SHP77 treated with DMSO at 0.1 percent for 48 hours (cell line): ENCODE measurements around the gene EEIG1.

ENCODE experiments used
- DNase-seq: peaks from one replicate; lab custom pipeline; 2025; lab: John Stamatoyannopoulos, UW

EEIG1 gene

GRCh38 chr9:127974769-127975261 is 6.0 kb downstream of the EEIG1 start:
- DNase-seq, result no peak

GRCh38 chr9:127974001-127974768 is 6.6 kb downstream of the EEIG1 start:
- no peak for DNase-seq

GRCh38 chr9:127973169-127974000 is 7.4 kb downstream of the EEIG1 start:
- no peak for DNase-seq

GRCh38 chr9:127972236-127972871 is 8.4 kb downstream of the EEIG1 start:
- DNase-seq, result no peak

- DNase-seq, result no peak
These were observed 9.2 kb downstream of the EEIG1 start for GRCh38 chr9:127971357-127972235.

GRCh38 chr9:127970401-127971313 is 10.1 kb downstream of the EEIG1 start:
- peak; percentile 63 for DNase-seq

GRCh38 chr9:127968700-127969383 is 11.9 kb downstream of the EEIG1 start:
- no peak for DNase-seq

- DNase-seq, result no peak
These were observed 12.7 kb downstream of the EEIG1 start for GRCh38 chr9:127968042-127968441.

- no peak for DNase-seq
These were observed 13.5 kb downstream of the EEIG1 start for GRCh38 chr9:127967151-127967809.

GRCh38 chr9:127966416-127967150 is 14.2 kb downstream of the EEIG1 start:
- no peak for DNase-seq

- no peak for DNase-seq
These were observed 14.8 kb downstream of the EEIG1 start for GRCh38 chr9:127965953-127966352.

- DNase-seq, result no peak
These were observed 17.3 kb downstream of the EEIG1 start for GRCh38 chr9:127963359-127964064.

GRCh38 chr9:127963041-127963358 is 17.8 kb downstream of the EEIG1 start:
- no peak for DNase-seq

GRCh38 chr9:127962278-127962677 is 18.5 kb downstream of the EEIG1 start:
- DNase-seq, result no peak

GRCh38 chr9:127961613-127962155 is 19.1 kb downstream of the EEIG1 start:
- no peak for DNase-seq

GRCh38 chr9:127961155-127961490 is 19.7 kb downstream of the EEIG1 start:
- no peak for DNase-seq

GRCh38 chr9:127960410-127961154 is 20.2 kb downstream of the EEIG1 start:
- no peak for DNase-seq
